Measurements from ENCODE around the gene COL20A1.

The COL20A1 gene

GRCh38 chr20:63252284-63252711, 40.7 kb upstream of the COL20A1 start:
- Histone ChIP-seq H3K9me3 (ENCODE audit: control insufficient read depth, insufficient read depth, low read depth, low read length) (no peaks in the 10 kb centered on the region), H3K36me3 (ENCODE audit: control insufficient read depth in 2 of 2, insufficient read depth in 1 of 2, low read length in 2 of 2) (no peaks in the 10 kb centered on the region), H3K4me3 (ENCODE audit: low read depth, low read length) (no peak overlapping the region), H3K4me1 (ENCODE audit: control insufficient read depth, insufficient read depth, low read length) (no peaks in the 10 kb centered on the region), H3K27ac (ENCODE audit: extremely low read depth, low read depth, low read length) (no peak overlapping the region)
- POLR2A ChIA-PET: no interaction called here
- CTCF ChIA-PET: interaction anchor here (1.6 to 4.1 kb wide), 4 partner anchors 11 to 32 kb away, joined by 4 to 53 read pairs (median 4); partner anchors contain the start of gene BIRC7
- no peak for TF ChIP-seq ZNF558 (tag by site-specific recombination; IDR thresholded peaks at IDR 0.05)
- TF ChIP-seq, protein P1, sequence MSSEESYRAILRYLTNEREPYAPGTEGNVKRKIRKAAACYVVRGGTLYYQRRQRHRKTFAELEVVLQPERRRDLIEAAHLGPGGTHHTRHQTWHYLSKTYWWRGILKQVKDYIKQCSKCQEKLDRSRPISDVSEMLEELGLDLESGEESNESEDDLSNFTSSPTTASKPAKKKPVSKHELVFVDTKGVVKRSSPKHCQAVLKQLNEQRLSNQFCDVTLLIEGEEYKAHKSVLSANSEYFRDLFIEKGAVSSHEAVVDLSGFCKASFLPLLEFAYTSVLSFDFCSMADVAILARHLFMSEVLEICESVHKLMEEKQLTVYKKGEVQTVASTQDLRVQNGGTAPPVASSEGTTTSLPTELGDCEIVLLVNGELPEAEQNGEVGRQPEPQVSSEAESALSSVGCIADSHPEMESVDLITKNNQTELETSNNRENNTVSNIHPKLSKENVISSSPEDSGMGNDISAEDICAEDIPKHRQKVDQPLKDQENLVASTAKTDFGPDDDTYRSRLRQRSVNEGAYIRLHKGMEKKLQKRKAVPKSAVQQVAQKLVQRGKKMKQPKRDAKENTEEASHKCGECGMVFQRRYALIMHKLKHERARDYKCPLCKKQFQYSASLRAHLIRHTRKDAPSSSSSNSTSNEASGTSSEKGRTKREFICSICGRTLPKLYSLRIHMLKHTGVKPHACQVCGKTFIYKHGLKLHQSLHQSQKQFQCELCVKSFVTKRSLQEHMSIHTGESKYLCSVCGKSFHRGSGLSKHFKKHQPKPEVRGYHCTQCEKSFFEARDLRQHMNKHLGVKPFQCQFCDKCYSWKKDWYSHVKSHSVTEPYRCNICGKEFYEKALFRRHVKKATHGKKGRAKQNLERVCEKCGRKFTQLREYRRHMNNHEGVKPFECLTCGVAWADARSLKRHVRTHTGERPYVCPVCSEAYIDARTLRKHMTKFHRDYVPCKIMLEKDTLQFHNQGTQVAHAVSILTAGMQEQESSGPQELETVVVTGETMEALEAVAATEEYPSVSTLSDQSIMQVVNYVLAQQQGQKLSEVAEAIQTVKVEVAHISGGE (tag by site-specific recombination; conservative IDR thresholded peaks at IDR 0.05; ENCODE audit: low read depth): no peak
- TF ChIP-seq EGR2 (tag by site-specific recombination; IDR thresholded peaks at IDR 0.05; ENCODE audit: low read depth): no peak
- no peak for TF ChIP-seq MZF1 (tag by site-specific recombination; IDR thresholded peaks at IDR 0.05; ENCODE audit: borderline replicate concordance)
- TF ChIP-seq, protein P2, sequence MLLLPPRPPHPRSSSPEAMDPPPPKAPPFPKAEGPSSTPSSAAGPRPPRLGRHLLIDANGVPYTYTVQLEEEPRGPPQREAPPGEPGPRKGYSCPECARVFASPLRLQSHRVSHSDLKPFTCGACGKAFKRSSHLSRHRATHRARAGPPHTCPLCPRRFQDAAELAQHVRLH (tag by site-specific recombination; IDR thresholded peaks at IDR 0.05): no peak
- TF ChIP-seq ZNF184 (tag by site-specific recombination; IDR thresholded peaks at IDR 0.05): no peak
- TF ChIP-seq, protein P3, sequence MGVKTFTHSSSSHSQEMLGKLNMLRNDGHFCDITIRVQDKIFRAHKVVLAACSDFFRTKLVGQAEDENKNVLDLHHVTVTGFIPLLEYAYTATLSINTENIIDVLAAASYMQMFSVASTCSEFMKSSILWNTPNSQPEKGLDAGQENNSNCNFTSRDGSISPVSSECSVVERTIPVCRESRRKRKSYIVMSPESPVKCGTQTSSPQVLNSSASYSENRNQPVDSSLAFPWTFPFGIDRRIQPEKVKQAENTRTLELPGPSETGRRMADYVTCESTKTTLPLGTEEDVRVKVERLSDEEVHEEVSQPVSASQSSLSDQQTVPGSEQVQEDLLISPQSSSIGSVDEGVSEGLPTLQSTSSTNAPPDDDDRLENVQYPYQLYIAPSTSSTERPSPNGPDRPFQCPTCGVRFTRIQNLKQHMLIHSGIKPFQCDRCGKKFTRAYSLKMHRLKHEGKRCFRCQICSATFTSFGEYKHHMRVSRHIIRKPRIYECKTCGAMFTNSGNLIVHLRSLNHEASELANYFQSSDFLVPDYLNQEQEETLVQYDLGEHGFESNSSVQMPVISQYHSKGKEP (tag by site-specific recombination; IDR thresholded peaks at IDR 0.05): no peak
- no peak for TF ChIP-seq ZNF155 (tag by site-specific recombination; IDR thresholded peaks at IDR 0.05)
- no peak for TF ChIP-seq ZNF48 (tag by site-specific recombination; IDR thresholded peaks at IDR 0.05)
- TF ChIP-seq ZNF324 (tag by site-specific recombination; IDR thresholded peaks at IDR 0.05): no peak
- TF ChIP-seq ZNF24 (tag by site-specific recombination; IDR thresholded peaks at IDR 0.05): no peak
- TF ChIP-seq INSM2 (tag by site-specific recombination; IDR thresholded peaks at IDR 0.05): no peak
- no peak for TF ChIP-seq PRDM6 (tag by site-specific recombination; IDR thresholded peaks at IDR 0.05)
- no peak for TF ChIP-seq ZNF23 (tag by site-specific recombination; IDR thresholded peaks at IDR 0.05; ENCODE audit: borderline replicate concordance)
- no peak for TF ChIP-seq ZNF266 (tag by site-specific recombination; IDR thresholded peaks at IDR 0.05; ENCODE audit: low read depth)
- no peak for TF ChIP-seq ZBTB17 (tag by site-specific recombination; IDR thresholded peaks at IDR 0.05)

DNA sequence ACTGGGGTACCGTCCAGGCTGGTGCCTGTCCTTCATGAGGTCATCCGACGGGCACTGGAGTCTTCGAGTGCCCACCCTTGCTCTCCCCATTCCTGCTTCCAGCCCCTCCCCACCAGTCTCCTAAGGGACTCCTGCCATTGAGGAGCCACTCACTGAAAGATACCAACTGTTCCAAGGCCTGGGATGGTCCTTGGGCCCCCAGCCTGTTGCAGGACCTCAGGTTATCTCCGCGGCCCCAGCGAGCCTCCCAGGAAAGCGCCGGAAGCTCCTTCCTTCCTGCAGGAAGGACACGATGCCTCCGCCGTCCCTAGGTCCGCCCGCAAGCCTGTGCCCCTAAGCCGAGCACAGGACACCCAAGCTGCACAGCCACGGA, 39.9 kb upstream of the COL20A1 start:
- Histone ChIP-seq H3K36me3 (ENCODE audit: control insufficient read depth in 2 of 2, insufficient read depth in 1 of 2, low read length in 2 of 2) (no peaks in the 10 kb centered on the region), H3K4me1 (ENCODE audit: control insufficient read depth, insufficient read depth, low read length) (no peaks in the 10 kb centered on the region), H3K4me3 (ENCODE audit: low read depth, low read length) (no peak overlapping the region), H3K27ac (ENCODE audit: extremely low read depth, low read depth, low read length) (no peak overlapping the region), H3K9me3 (ENCODE audit: control insufficient read depth, insufficient read depth, low read depth, low read length) (no peaks in the 10 kb centered on the region)
- CTCF ChIA-PET: interaction anchor here (0.7 to 4.1 kb wide), 5 partner anchors 11 to 222 kb away, joined by 3 to 53 read pairs (median 4); partner anchors contain the start of gene BIRC7
- POLR2A ChIA-PET: interaction anchor here (1.1 kb wide), 1 partner anchor 29 kb away, joined by 6 read pairs; no protein-coding TSS in a partner anchor
- TF ChIP-seq ZNF16 (tag by site-specific recombination; IDR thresholded peaks at IDR 0.05; ENCODE audit: low read depth): no peak
- TF ChIP-seq HIC1 (tag by site-specific recombination; IDR thresholded peaks at IDR 0.05): no peak
- no peak for TF ChIP-seq ZFP69B (tag by site-specific recombination; IDR thresholded peaks at IDR 0.05)
- TF ChIP-seq MZF1 (tag by site-specific recombination; IDR thresholded peaks at IDR 0.05; ENCODE audit: borderline replicate concordance): no peak
- TF ChIP-seq ZNF660 (tag by site-specific recombination; IDR thresholded peaks at IDR 0.05): no peak

Measured in HEK293 (cell line).